Trophoblast cell (in vitro differentiated cells and primary cell): ENCODE measurements around the gene FAM13A.

Experiments
- DNase-seq, 2 donors: peaks; one replicate each; pipeline ENCODE4 v3.0.0-alpha.2; 2016
- H2AFZ ChIP-seq: 2 replicates; pipeline ENCODE4 v1.6.1; 2013; ENCODE audit warnings: low read length, moderate library complexity, mild to moderate bottlenecking; ENCODE audit not compliant: insufficient read depth, poor library complexity
- H2AK5ac ChIP-seq: 2 replicates; pipeline ENCODE4 v1.6.1; 2013; ENCODE audit warnings: mild to moderate bottlenecking, low read length
- H2BK120ac ChIP-seq: 2 replicates; pipeline ENCODE4 v1.6.1; 2013; ENCODE audit warnings: low read length, mild to moderate bottlenecking, moderate library complexity; ENCODE audit not compliant: insufficient read depth, poor library complexity
- H2BK12ac ChIP-seq: 2 replicates; pipeline ENCODE4 v1.6.1; 2013; ENCODE audit warnings: mild to moderate bottlenecking, low read length, moderate library complexity
- H2BK5ac ChIP-seq: 2 replicates; pipeline ENCODE4 v1.6.1; 2013; ENCODE audit warnings: low read length, low read depth, moderate library complexity, mild to moderate bottlenecking; ENCODE audit not compliant: poor library complexity
- H3K14ac ChIP-seq: 2 replicates; pipeline ENCODE4 v1.6.1; 2013; ENCODE audit warnings: mild to moderate bottlenecking, low read length
- H3K18ac ChIP-seq: 2 replicates; pipeline ENCODE4 v1.6.1; 2013; ENCODE audit warnings: mild to moderate bottlenecking, low read length
- H3K23ac ChIP-seq: 2 replicates; pipeline ENCODE4 v1.6.1; 2013; ENCODE audit warnings: low read length
- H3K27ac ChIP-seq: 2 replicates; pipeline ENCODE4 v1.5.1; 2013; ENCODE audit warnings: low read depth, mild to moderate bottlenecking, inconsistent platforms, low read length, moderate library complexity
- H3K27me3 ChIP-seq: 2 replicates; pipeline ENCODE4 v1.6.1; 2013; ENCODE audit warnings: inconsistent platforms, mild to moderate bottlenecking, low read length, moderate library complexity; ENCODE audit not compliant: insufficient read depth
- H3K36me3 ChIP-seq, 2 experiments: 1 replicate in 1 of 2; 2 replicates in 1 of 2; pipeline ENCODE4 v1.6.1; 2013; ENCODE audit warnings: low read length in 2 of 2, mild to moderate bottlenecking in 2 of 2, moderate library complexity in 1 of 2; ENCODE audit not compliant: insufficient read depth in 2 of 2, control insufficient read depth in 1 of 2
- H3K4ac ChIP-seq: 2 replicates; pipeline ENCODE4 v1.6.1; 2013; ENCODE audit warnings: low read depth, mild to moderate bottlenecking, low read length, moderate library complexity
- H3K4me1 ChIP-seq, 2 experiments: 1 replicate in 1 of 2; 2 replicates in 1 of 2; pipeline ENCODE4 v1.6.1; 2013; ENCODE audit warnings: low read length in 2 of 2, mild to moderate bottlenecking in 2 of 2, moderate library complexity in 1 of 2; ENCODE audit not compliant: insufficient read depth in 2 of 2, control insufficient read depth in 1 of 2
- H3K4me2 ChIP-seq: 2 replicates; pipeline ENCODE4 v1.6.1; 2013; ENCODE audit warnings: inconsistent platforms, mild to moderate bottlenecking, low read length, moderate library complexity
- H3K4me3 ChIP-seq: 2 replicates; pipeline ENCODE4 v1.5.1; 2013; ENCODE audit warnings: mild to moderate bottlenecking, low read depth, low read length, inconsistent platforms
- H3K79me1 ChIP-seq: one replicate; pipeline ENCODE4 v1.6.1; 2013; ENCODE audit warnings: low read length
- H3K79me2 ChIP-seq: 2 replicates; pipeline ENCODE4 v1.6.1; 2013; ENCODE audit warnings: low read length, mild to moderate bottlenecking; ENCODE audit not compliant: control insufficient read depth, insufficient read depth, poor library complexity
- H3K9ac ChIP-seq: 2 replicates; pipeline ENCODE4 v1.6.1; 2013; ENCODE audit warnings: mild to moderate bottlenecking, low read length
- H3K9me3 ChIP-seq: 2 replicates; pipeline ENCODE4 v1.6.1; 2013; ENCODE audit warnings: low read depth, mild to moderate bottlenecking, control low read depth, inconsistent platforms, low read length; ENCODE audit not compliant: insufficient read depth
- H4K12ac ChIP-seq: 2 replicates; pipeline ENCODE4 v1.6.1; 2013; ENCODE audit warnings: low read depth, mild to moderate bottlenecking, low read length, moderate library complexity
- H4K8ac ChIP-seq: 2 replicates; pipeline ENCODE4 v1.6.1; 2013; ENCODE audit warnings: low read depth, mild to moderate bottlenecking, low read length, moderate library complexity
- H4K91ac ChIP-seq: one replicate; pipeline ENCODE4 v1.6.1; 2013; ENCODE audit warnings: low read depth, mild to moderate bottlenecking, low read length, moderate library complexity
- WGBS: extraction: QIAGEN DNeasy Blood & Tissue Kit; methylation state at CpG from one replicate; pipeline ENCODE4 v1.1.7; 2013; ENCODE audit warnings: missing lambda C conversion rate; ENCODE audit not compliant: insufficient read length, insufficient coverage; ENCODE audit errors: extremely low coverage; 5-methylcytosine and 5-hydroxymethylcytosine counted together

FAM13A gene

DNA sequence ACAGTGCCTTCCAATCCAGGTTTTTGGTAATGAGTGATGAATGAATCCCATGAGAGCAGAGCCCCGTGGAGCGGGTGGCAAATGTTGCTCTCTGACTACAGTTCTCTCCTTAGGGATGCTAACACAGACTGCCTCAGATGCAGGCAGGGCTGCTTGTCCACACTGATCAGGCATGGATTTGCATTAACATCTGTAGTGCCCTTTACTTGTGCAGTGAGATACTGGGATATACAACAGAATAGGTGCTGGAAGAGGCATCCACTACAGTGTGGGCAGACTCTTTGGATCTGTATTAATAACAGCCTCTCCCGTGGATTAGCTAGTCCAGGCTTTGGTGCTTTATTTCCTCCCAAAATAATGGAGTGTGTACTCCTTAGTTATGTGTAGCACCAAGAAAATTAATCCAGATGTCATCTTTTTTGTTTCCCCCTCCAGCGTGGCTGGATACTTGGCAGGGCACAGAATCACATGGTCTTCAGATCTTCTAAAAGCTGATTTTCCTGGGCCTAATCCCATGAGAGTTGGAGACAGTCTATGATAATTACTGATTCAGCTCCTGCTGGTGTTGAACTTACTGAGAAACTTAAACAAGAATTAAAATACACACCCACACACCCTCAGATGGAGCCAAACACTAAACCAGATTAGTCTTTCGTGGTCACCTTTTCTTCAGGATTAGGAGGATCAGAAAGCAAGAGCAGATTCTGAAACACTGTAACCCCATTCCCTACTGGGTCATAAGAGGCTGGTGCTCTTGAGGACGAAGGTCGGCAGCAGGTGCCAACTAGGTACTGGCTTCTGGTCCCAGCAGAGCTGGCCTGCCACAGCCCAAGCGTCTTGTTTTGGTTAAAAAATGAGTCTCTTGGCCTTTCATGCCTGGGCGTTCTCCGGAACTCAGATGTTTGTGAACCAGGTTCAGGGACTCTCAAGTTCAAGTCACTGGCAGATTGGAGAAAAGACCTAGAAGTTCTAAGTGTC is 336.2 kb downstream of the FAM13A start:
- no peak overlapping the region for H3K4me3 ChIP-seq
- H3K79me2 ChIP-seq: no peaks in the 10 kb centered on the region
- no peak overlapping the region for H4K8ac ChIP-seq
- no peak overlapping the region for H3K23ac ChIP-seq
- H2AK5ac ChIP-seq: no peak overlapping the region
- H3K14ac ChIP-seq: no peak overlapping the region
- no peak overlapping the region for H2BK5ac ChIP-seq
- WGBS: no CpG with 5 or more reads among the region's 10 CpGs
- H3K4me2 ChIP-seq: no peak overlapping the region
- H3K9me3 ChIP-seq: no peaks in the 10 kb centered on the region
- no peak overlapping the region for H3K27ac ChIP-seq
- H2BK120ac ChIP-seq: no peak overlapping the region
- no peak overlapping the region for H2AFZ ChIP-seq
- H3K18ac ChIP-seq: no peak overlapping the region
- no peak for DNase-seq
- no peaks in the 10 kb centered on the region for H3K4me1 ChIP-seq
- no peak overlapping the region for H4K91ac ChIP-seq
- H3K79me1 ChIP-seq: no peaks in the 10 kb centered on the region
- no peaks in the 10 kb centered on the region for H3K36me3 ChIP-seq
- no peak overlapping the region for H2BK12ac ChIP-seq
- H4K12ac ChIP-seq: no peak overlapping the region
- no peak overlapping the region for H3K9ac ChIP-seq
- no peaks in the 10 kb centered on the region for H3K27me3 ChIP-seq
- no peak overlapping the region for H3K4ac ChIP-seq

DNA sequence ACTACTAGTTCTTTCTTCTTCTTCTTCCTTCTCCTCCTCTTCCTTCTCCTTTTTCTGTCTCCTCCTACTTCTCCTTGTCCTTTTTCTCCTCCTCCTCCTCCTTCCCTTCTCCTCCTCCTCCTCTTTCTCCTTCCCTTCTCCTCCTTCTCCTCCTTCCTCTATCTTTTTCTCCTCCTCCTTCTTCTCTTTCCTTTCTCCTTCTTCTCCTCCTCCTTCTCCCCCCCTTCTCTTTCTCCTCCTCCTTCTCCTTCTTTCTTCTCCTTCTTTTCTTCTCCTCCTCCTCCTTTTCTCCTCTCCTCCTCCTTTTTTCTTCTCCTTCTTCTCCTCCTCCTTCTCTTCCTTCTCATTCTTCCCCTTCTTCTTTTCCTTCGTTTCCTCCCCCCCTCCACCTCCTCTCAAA is 337.6 kb downstream of the FAM13A start:
- no peak overlapping the region for H3K4me2 ChIP-seq
- H3K4me1 ChIP-seq: no peaks in the 10 kb centered on the region
- H3K27ac ChIP-seq: no peak overlapping the region
- no peak overlapping the region for H3K4me3 ChIP-seq
- no peak overlapping the region for H3K23ac ChIP-seq
- no peak for DNase-seq
- no peak overlapping the region for H2AFZ ChIP-seq
- H3K9ac ChIP-seq: no peak overlapping the region
- WGBS: 100% methylated on average over 1 of the region's 1 CpG
- no peak overlapping the region for H4K8ac ChIP-seq
- no peak overlapping the region for H3K14ac ChIP-seq
- H3K4ac ChIP-seq: no peak overlapping the region
- H2BK120ac ChIP-seq: no peak overlapping the region
- no peaks in the 10 kb centered on the region for H3K79me1 ChIP-seq
- no peaks in the 10 kb centered on the region for H3K79me2 ChIP-seq
- H3K36me3 ChIP-seq: no peaks in the 10 kb centered on the region
- no peaks in the 10 kb centered on the region for H3K27me3 ChIP-seq
- H2AK5ac ChIP-seq: no peak overlapping the region
- no peaks in the 10 kb centered on the region for H3K9me3 ChIP-seq
- H4K12ac ChIP-seq: no peak overlapping the region
- H4K91ac ChIP-seq: no peak overlapping the region
- no peak overlapping the region for H2BK5ac ChIP-seq
- no peak overlapping the region for H3K18ac ChIP-seq
- H2BK12ac ChIP-seq: no peak overlapping the region

DNA sequence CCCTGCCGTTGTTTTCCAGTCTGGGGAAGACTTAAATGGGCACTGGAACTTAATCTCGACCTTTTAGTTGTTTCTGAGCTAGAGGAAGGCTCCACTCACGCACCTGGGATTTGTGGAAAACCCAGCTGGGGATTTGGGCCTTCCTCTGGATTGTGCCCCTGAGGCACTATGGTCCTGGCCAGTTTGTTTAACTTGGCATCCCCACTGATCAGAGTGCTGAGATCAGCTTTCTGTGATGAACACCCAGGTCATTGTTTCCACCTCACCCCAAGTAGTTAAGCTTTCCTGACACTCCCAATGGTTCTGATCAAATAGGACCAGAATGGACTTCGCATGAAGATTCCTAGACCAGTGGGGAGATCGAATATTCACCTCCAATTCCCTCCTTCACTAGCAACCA is 338.9 kb downstream of the FAM13A start:
- Histone ChIP-seq H3K4me3 (no peak overlapping the region), H2BK12ac (no peak overlapping the region), H3K18ac (no peak overlapping the region), H3K9me3 (no peaks in the 10 kb centered on the region), H3K27ac (no peak overlapping the region), H3K4me2 (no peak overlapping the region), H3K79me1 (no peaks in the 10 kb centered on the region), H3K9ac (no peak overlapping the region), H3K36me3 (no peaks in the 10 kb centered on the region), H2BK120ac (no peak overlapping the region), H4K91ac (no peak overlapping the region), H2BK5ac (no peak overlapping the region), H3K23ac (no peak overlapping the region), H2AK5ac (no peak overlapping the region), H3K27me3 (no peaks in the 10 kb centered on the region), H2AFZ (no peak overlapping the region), H4K12ac (no peak overlapping the region), H3K4me1 (no peaks in the 10 kb centered on the region), H3K14ac (no peak overlapping the region), H3K4ac (no peak overlapping the region), H3K79me2 (no peaks in the 10 kb centered on the region), H4K8ac (no peak overlapping the region)
- no CpG with 5 or more reads among the region's 5 CpGs for WGBS
- DNase-seq: no peak

DNA sequence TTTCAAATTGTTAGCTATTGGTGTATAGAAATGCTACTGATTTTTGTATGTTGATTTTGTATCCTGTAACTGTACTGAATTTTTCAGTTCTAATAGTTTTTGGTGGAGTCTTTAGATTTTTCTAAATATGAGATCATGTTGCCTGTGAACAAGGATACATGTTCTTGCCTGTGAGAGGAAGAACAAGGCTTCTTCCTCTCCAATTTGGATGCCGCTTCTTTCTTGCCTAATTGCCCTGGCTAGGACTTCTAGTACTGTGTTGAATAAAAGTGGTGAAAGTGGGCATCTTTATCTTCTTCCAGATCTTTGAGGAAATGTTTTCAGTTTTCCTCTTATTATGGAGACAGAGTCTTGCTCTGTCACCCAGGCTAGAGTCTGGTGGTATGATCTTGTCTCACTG is 343.2 kb downstream of the FAM13A start:
- H3K23ac ChIP-seq: no peak overlapping the region
- no peak overlapping the region for H3K4me2 ChIP-seq
- H4K91ac ChIP-seq: no peak overlapping the region
- H3K79me2 ChIP-seq: no peaks in the 10 kb centered on the region
- H3K4me1 ChIP-seq: no peaks in the 10 kb centered on the region
- no peaks in the 10 kb centered on the region for H3K9me3 ChIP-seq
- no peak overlapping the region for H2BK120ac ChIP-seq
- no peak overlapping the region for H3K4ac ChIP-seq
- H3K18ac ChIP-seq: no peak overlapping the region
- H3K4me3 ChIP-seq: no peak overlapping the region
- H2BK12ac ChIP-seq: no peak overlapping the region
- no peaks in the 10 kb centered on the region for H3K79me1 ChIP-seq
- H3K27ac ChIP-seq: no peak overlapping the region
- H4K8ac ChIP-seq: no peak overlapping the region
- DNase-seq: no peak
- H2AK5ac ChIP-seq: no peak overlapping the region
- no peak overlapping the region for H2AFZ ChIP-seq
- H3K9ac ChIP-seq: no peak overlapping the region
- no peak overlapping the region for H4K12ac ChIP-seq
- no peaks in the 10 kb centered on the region for H3K36me3 ChIP-seq
- H3K27me3 ChIP-seq: no peaks in the 10 kb centered on the region
- no peak overlapping the region for H2BK5ac ChIP-seq
- WGBS: no CpG with 5 or more reads among the region's 1 CpG
- no peak overlapping the region for H3K14ac ChIP-seq
